ENCODE data around the gene FLCN.

The FLCN gene

DNA sequence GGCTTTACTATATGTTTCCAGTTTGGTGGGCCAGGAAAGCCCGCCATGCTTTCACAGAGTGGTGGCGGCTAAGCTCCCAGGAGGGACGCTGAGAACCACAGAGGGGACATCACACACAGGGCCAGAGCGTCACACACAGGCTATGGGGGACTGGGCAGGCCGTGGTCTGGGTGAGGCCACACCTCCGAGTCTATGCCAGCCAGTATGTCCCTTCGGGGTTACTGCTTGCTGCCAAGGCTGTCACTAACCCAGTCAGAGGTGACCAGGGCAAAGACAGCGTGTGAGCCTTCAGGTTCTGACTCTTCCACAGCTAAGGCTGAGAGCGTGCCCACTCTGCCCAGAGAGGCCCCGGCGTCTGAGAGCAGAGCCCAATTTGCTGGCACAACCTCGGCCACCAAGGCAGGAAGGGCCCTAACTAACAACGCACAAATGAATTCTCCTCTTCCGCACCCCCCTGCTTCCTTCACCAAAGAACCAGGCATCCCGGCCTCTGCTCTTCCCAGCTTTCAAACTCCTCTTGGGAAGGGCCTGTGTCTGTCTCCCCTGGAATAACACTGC is 33.7 kb downstream of the FLCN start:
- TF ChIP-seq TOX (CRISPR knock-in tag; IDR thresholded peaks at IDR 0.05; ENCODE audit: borderline replicate concordance): no peak
- ATAC-seq: no peak

DNA sequence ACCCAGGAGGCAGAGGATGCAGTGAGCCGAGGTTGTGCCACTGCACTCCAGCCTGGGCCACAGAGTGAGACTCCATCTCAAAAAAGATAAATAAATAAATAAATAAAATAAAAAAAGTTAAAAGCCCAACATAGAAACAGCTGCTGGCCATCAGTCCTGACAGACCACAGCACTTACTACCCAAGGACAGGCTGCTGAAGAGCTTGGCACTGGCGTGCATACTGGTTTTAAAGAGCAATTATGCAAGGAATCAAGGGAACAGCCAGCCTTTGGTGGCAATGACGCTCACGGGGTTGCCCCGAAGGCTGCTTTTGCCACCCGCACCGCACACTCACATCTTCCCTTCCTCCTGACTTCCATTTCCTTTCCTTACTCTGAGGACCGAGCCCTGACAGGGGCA is 35.1 kb downstream of the FLCN start:
- no peak for ATAC-seq
- TF ChIP-seq, protein P1, sequence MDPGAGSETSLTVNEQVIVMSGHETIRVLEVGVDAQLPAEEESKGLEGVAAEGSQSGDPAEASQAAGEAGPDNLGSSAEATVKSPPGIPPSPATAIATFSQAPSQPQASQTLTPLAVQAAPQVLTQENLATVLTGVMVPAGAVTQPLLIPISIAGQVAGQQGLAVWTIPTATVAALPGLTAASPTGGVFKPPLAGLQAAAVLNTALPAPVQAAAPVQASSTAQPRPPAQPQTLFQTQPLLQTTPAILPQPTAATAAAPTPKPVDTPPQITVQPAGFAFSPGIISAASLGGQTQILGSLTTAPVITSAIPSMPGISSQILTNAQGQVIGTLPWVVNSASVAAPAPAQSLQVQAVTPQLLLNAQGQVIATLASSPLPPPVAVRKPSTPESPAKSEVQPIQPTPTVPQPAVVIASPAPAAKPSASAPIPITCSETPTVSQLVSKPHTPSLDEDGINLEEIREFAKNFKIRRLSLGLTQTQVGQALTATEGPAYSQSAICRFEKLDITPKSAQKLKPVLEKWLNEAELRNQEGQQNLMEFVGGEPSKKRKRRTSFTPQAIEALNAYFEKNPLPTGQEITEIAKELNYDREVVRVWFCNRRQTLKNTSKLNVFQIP (CRISPR knock-in tag; IDR thresholded peaks at IDR 0.05; ENCODE audit: borderline replicate concordance, low read depth): no peak
- TF ChIP-seq ZNF70 (CRISPR knock-in tag; IDR thresholded peaks at IDR 0.05) (no peak), ZNF565 (CRISPR knock-in tag; conservative IDR thresholded peaks at IDR 0.05; ENCODE audit: low read depth) (no peak), ZC3H10 (CRISPR knock-in tag; IDR thresholded peaks at IDR 0.05) (no peak), PPARA (CRISPR knock-in tag; IDR thresholded peaks at IDR 0.05; ENCODE audit: borderline replicate concordance) (no peak), CSDC2 (CRISPR knock-in tag; IDR thresholded peaks at IDR 0.05) (no peak), ESRRG (CRISPR knock-in tag; IDR thresholded peaks at IDR 0.05) (no peak), ZFP3 (CRISPR knock-in tag; IDR thresholded peaks at IDR 0.05) (no peak), BACH2 (CRISPR knock-in tag; IDR thresholded peaks at IDR 0.05; ENCODE audit: borderline replicate concordance) (no peak), OSR1 (CRISPR knock-in tag; IDR thresholded peaks at IDR 0.05) (no peak), GLIS3 (CRISPR knock-in tag; IDR thresholded peaks at IDR 0.05) (no peak)

DNA sequence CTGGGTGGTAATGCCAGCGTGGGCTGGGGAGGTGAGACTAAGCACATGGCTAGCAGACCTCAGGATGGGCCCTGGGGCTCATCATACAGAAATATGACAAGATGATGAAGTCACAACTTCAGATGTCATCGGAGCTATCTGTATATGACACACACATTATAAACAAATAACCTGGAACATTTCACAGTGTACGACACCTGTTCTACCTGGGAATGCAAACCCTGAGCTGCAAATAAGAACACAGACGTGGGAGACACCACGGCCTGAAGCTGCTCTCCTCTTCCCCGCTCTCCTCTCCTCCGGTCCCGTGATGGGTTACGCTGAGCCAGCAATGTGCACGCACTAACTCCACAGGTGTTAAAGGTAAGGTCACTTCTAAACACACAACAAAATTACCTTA is 35.7 kb downstream of the FLCN start:
- TF ChIP-seq SNAI2 (CRISPR knock-in tag; IDR thresholded peaks at IDR 0.05) (no peak), TOX (CRISPR knock-in tag; IDR thresholded peaks at IDR 0.05; ENCODE audit: borderline replicate concordance) (no peak)
- no peak for ATAC-seq

DNA sequence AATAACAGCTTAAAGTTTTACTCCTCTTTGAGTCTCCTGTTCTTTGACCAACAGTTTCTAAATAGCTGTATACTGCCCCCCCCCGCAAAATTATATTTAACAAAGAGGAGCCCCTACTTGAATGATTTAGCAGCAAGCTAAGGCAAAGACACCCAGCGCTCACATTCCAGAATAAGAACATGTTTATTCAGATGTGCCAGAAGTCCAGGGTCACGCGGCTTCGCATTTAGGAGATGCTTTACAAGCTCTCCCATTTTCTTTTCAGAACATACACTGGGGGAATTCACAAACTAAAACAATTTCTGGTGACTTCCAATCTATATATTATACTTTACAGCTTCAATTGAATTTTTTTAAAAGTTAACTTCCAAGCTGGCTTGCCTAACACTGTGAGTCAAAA is 36.1 kb downstream of the FLCN start:
- TF ChIP-seq BACH2 (CRISPR knock-in tag; IDR thresholded peaks at IDR 0.05; ENCODE audit: borderline replicate concordance): no peak
- no peak for ATAC-seq

DNA sequence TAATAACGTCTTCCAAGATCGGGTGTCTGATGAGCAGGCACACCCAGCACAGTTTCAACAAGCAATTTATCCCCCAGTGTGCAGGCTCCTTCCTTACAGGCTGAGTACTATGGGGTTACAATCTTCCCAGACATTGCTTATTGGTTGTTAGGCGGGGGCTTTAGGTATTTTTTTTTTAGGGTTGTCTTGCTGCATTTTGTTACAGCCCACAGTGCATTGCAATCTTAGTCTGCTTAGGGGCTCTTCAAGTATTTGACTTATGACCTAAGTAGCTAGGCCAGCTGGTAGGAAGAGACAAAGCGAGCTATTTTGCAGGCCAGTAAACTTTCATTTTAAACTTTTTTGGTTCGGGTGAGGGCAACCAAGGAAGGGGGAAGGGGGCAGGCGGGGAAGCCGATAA is 36.7 kb downstream of the FLCN start:
- TF ChIP-seq ARNTL (CRISPR knock-in tag; IDR thresholded peaks at IDR 0.05; ENCODE audit: borderline replicate concordance, low read depth): no peak
- no peak for TF ChIP-seq ZNF565 (CRISPR knock-in tag; conservative IDR thresholded peaks at IDR 0.05; ENCODE audit: low read depth)
- TF ChIP-seq ZNF70 (CRISPR knock-in tag; IDR thresholded peaks at IDR 0.05): no peak
- TF ChIP-seq, protein P2, sequence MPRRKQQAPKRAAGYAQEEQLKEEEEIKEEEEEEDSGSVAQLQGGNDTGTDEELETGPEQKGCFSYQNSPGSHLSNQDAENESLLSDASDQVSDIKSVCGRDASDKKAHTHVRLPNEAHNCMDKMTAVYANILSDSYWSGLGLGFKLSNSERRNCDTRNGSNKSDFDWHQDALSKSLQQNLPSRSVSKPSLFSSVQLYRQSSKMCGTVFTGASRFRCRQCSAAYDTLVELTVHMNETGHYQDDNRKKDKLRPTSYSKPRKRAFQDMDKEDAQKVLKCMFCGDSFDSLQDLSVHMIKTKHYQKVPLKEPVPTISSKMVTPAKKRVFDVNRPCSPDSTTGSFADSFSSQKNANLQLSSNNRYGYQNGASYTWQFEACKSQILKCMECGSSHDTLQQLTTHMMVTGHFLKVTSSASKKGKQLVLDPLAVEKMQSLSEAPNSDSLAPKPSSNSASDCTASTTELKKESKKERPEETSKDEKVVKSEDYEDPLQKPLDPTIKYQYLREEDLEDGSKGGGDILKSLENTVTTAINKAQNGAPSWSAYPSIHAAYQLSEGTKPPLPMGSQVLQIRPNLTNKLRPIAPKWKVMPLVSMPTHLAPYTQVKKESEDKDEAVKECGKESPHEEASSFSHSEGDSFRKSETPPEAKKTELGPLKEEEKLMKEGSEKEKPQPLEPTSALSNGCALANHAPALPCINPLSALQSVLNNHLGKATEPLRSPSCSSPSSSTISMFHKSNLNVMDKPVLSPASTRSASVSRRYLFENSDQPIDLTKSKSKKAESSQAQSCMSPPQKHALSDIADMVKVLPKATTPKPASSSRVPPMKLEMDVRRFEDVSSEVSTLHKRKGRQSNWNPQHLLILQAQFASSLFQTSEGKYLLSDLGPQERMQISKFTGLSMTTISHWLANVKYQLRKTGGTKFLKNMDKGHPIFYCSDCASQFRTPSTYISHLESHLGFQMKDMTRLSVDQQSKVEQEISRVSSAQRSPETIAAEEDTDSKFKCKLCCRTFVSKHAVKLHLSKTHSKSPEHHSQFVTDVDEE (CRISPR knock-in tag; IDR thresholded peaks at IDR 0.05): no peak
- no peak for TF ChIP-seq CSDC2 (CRISPR knock-in tag; IDR thresholded peaks at IDR 0.05)
- no peak for TF ChIP-seq TOX (CRISPR knock-in tag; IDR thresholded peaks at IDR 0.05; ENCODE audit: borderline replicate concordance)
- TF ChIP-seq, protein P3, sequence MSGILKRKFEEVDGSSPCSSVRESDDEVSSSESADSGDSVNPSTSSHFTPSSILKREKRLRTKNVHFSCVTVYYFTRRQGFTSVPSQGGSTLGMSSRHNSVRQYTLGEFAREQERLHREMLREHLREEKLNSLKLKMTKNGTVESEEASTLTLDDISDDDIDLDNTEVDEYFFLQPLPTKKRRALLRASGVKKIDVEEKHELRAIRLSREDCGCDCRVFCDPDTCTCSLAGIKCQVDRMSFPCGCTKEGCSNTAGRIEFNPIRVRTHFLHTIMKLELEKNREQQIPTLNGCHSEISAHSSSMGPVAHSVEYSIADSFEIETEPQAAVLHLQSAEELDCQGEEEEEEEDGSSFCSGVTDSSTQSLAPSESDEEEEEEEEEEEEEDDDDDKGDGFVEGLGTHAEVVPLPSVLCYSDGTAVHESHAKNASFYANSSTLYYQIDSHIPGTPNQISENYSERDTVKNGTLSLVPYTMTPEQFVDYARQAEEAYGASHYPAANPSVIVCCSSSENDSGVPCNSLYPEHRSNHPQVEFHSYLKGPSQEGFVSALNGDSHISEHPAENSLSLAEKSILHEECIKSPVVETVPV (CRISPR knock-in tag; IDR thresholded peaks at IDR 0.05): no peak
- TF ChIP-seq ISL1 (CRISPR knock-in tag; IDR thresholded peaks at IDR 0.05): no peak
- no peak for TF ChIP-seq PPARA (CRISPR knock-in tag; IDR thresholded peaks at IDR 0.05; ENCODE audit: borderline replicate concordance)
- TF ChIP-seq, protein P4, sequence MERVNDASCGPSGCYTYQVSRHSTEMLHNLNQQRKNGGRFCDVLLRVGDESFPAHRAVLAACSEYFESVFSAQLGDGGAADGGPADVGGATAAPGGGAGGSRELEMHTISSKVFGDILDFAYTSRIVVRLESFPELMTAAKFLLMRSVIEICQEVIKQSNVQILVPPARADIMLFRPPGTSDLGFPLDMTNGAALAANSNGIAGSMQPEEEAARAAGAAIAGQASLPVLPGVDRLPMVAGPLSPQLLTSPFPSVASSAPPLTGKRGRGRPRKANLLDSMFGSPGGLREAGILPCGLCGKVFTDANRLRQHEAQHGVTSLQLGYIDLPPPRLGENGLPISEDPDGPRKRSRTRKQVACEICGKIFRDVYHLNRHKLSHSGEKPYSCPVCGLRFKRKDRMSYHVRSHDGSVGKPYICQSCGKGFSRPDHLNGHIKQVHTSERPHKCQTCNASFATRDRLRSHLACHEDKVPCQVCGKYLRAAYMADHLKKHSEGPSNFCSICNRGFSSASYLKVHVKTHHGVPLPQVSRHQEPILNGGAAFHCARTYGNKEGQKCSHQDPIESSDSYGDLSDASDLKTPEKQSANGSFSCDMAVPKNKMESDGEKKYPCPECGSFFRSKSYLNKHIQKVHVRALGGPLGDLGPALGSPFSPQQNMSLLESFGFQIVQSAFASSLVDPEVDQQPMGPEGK (CRISPR knock-in tag; IDR thresholded peaks at IDR 0.05; ENCODE audit: borderline replicate concordance): no peak
- TF ChIP-seq ZNF8 (CRISPR knock-in tag; IDR thresholded peaks at IDR 0.05): no peak
- ATAC-seq: no peak
